Posterior vena cava (tissue), 2 donors: ENCODE measurements around the gene DMRTB1. TPM values are rescaled to one million over a fixed set of nuclear protein-coding genes. Genes with fewer than 3 reads are reported as not detected.

Experiments used
- DNase-seq: peaks from one replicate; pipeline ENCODE4 v3.0.0-alpha.2; 2020; ENCODE audit warnings: low spot score
- intact Hi-C, 2 donors: fragments of 100-400 bp; cut with DNase I; formaldehyde crosslinking; loops; one replicate each; pipeline versions ENCODE4 v1.14.1 to v1.14.2; 2022 to 2023
- total RNA-seq, 2 donors: library from RNA; stranded (reverse); fragmentation: NEBNext Ultra II Directional; extraction: Animal tissue kit (Norgen Biotek cat#: 25700); gene quantifications; one replicate each; pipeline ENCODE4 v1.2.1, GENCODE V29; 2021
- donor health status: DM: yes; HTN: yes; CAD: no.
- donor health status: DM: yes; HTN: yes; CAD: no.

Gene DMRTB1
- total RNA-seq, 2 donors from 2014 or later = not detected

- intact Hi-C loops = loop anchor here in 1 of 2 donors (10.0 kb wide), 1 partner anchor 112 kb away; no protein-coding TSS in a partner anchor
- peak; percentile 73 for DNase-seq
These were observed 23.4 kb downstream of the DMRTB1 start for GRCh38 chr1:53482441-53483153.

GRCh38 chr1:53483170-53483569, 24.0 kb downstream of the DMRTB1 start:
- DNase-seq = peak; percentile 70
- intact Hi-C loops = loop anchor here in 1 of 2 donors (10.0 kb wide), 1 partner anchor 112 kb away; no protein-coding TSS in a partner anchor

- intact Hi-C loops = loop anchor here in 1 of 2 donors (2.0 to 10.0 kb wide), 2 partner anchors 111 to 271 kb away; no protein-coding TSS in a partner anchor
- DNase-seq = peak; percentile 45
These were observed 24.5 kb downstream of the DMRTB1 start for GRCh38 chr1:53483656-53484055.

GRCh38 chr1:53484705-53485477, 25.7 kb downstream of the DMRTB1 start:
- intact Hi-C loops = loop anchor here (2.0 to 10.0 kb wide), 4 partner anchors 110 to 270 kb away; no protein-coding TSS in a partner anchor
- peak; percentile 58 for DNase-seq

GRCh38 chr1:53485478-53486394, 26.5 kb downstream of the DMRTB1 start:
- intact Hi-C loops = loop anchor here (2.0 to 10.0 kb wide), 4 partner anchors 109 to 269 kb away; no protein-coding TSS in a partner anchor
- DNase-seq = peak; percentile 94

GRCh38 chr1:53486395-53487026, 27.3 kb downstream of the DMRTB1 start:
- peak; percentile 55 for DNase-seq
- intact Hi-C loops = loop anchor here (5.0 to 10.0 kb wide), 3 partner anchors 108 to 266 kb away; no protein-coding TSS in a partner anchor

- no peak for DNase-seq
- intact Hi-C loops = no loop called here
These were observed 31.2 kb downstream of the DMRTB1 start for GRCh38 chr1:53490351-53490750.

GRCh38 chr1:53495633-53496345, 36.6 kb downstream of the DMRTB1 start:
- peak; percentile 83 for DNase-seq
- intact Hi-C loops = no loop called here

- peak; percentile 37 for DNase-seq
- intact Hi-C loops = no loop called here
These were observed 39.4 kb downstream of the DMRTB1 start for GRCh38 chr1:53498555-53499131.

GRCh38 chr1:53499257-53500203, 40.3 kb downstream of the DMRTB1 start:
- DNase-seq = no peak
- intact Hi-C loops = loop anchor here in 1 of 2 donors (10.0 kb wide), 1 partner anchor 1185 kb away; no protein-coding TSS in a partner anchor

GRCh38 chr1:53500204-53501064, 41.2 kb downstream of the DMRTB1 start:
- DNase-seq = no peak
- intact Hi-C loops = loop anchor here in 1 of 2 donors (10.0 kb wide), 1 partner anchor 1186 kb away; no protein-coding TSS in a partner anchor

GRCh38 chr1:53501065-53502005, 42.1 kb downstream of the DMRTB1 start:
- intact Hi-C loops = loop anchor here in 1 of 2 donors (10.0 kb wide), 1 partner anchor 1187 kb away; no protein-coding TSS in a partner anchor
- DNase-seq = no peak

GRCh38 chr1:53502641-53503432, 43.6 kb downstream of the DMRTB1 start:
- intact Hi-C loops = loop anchor here in 1 of 2 donors (10.0 kb wide), 1 partner anchor 1188 kb away; no protein-coding TSS in a partner anchor
- DNase-seq = no peak
